HL-60 (cell line): Measurements from ENCODE around the gene RBP2.

Experiments used
- DNase-seq, 2 experiments: peaks; one replicate each; pipeline ENCODE4 v3.0.0-alpha.2; 2010 to 2020; ENCODE audit warnings: low read depth in 1 of 2, low spot score in 1 of 2
- H3K27ac ChIP-seq: fragments of 250-450 bp; sonication (Bioruptor Pico); replicated peaks from 2 replicates; pipeline ENCODE4 v1.5.1; 2020; ENCODE audit warnings: mild to moderate bottlenecking, moderate library complexity
- H3K27me3 ChIP-seq: fragments of 250-450 bp; sonication (Bioruptor Pico); 2 replicates; pipeline ENCODE4 v1.5.1; 2021; ENCODE audit warnings: mild to moderate bottlenecking, moderate library complexity; ENCODE audit not compliant: insufficient read depth, poor library complexity, severe bottlenecking
- H3K4me3 ChIP-seq: replicated peaks from 2 replicates; pipeline ENCODE4 v1.5.1; 2011; ENCODE audit warnings: mild to moderate bottlenecking, control low read depth, low read length; ENCODE audit not compliant: insufficient read depth
- CTCF ChIP-seq: IDR thresholded peaks from one replicate; pipeline ENCODE4 v1.5.1; 2011; ENCODE audit warnings: low read length, control low read depth, inconsistent platforms; ENCODE audit not compliant: insufficient read depth
- GABPA ChIP-seq: IDR thresholded peaks from 2 replicates; pipeline ENCODE4 v1.6.1; 2012; ENCODE audit warnings: low read depth
- POLR2AphosphoS5 ChIP-seq: IDR thresholded peaks from 2 replicates; pipeline ENCODE4 v1.6.1; 2012; ENCODE audit warnings: low read depth
- REST ChIP-seq: IDR thresholded peaks from 2 replicates; pipeline ENCODE4 v1.6.1; 2012; ENCODE audit warnings: low read depth; ENCODE audit not compliant: insufficient replicate concordance
- SPI1 ChIP-seq: IDR thresholded peaks from 2 replicates; pipeline ENCODE4 v1.6.1; 2012; ENCODE audit warnings: low read depth, mild to moderate bottlenecking, borderline replicate concordance

Gene RBP2

DNA sequence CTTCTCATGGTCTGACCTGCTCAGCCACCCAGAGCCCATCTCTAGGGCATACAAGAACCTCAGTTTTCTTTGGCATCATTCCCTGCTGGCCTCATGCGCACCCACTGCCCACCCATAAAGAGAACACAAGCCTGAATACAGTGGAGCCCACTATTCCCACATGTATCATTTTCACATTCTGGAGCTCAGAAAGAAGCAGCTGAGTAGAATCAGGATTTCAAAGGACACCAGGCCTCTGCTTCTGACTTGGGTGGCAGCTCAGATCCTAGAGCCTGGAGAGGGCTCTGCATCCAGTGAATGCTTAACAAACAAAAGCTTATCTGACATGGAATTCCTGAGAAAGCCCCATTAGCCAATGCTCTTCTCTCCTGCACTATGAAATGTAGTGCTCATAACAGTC, 34.7 kb downstream of the RBP2 start:
- TF ChIP-seq POLR2AphosphoS5 (no peak), SPI1 (no peak), CTCF (no peak), GABPA (no peak), REST (no peak)
- Histone ChIP-seq H3K27ac (no peak overlapping the region), H3K27me3 (no peaks in the 10 kb centered on the region), H3K4me3 (no peak overlapping the region)
- no peak for DNase-seq

DNA sequence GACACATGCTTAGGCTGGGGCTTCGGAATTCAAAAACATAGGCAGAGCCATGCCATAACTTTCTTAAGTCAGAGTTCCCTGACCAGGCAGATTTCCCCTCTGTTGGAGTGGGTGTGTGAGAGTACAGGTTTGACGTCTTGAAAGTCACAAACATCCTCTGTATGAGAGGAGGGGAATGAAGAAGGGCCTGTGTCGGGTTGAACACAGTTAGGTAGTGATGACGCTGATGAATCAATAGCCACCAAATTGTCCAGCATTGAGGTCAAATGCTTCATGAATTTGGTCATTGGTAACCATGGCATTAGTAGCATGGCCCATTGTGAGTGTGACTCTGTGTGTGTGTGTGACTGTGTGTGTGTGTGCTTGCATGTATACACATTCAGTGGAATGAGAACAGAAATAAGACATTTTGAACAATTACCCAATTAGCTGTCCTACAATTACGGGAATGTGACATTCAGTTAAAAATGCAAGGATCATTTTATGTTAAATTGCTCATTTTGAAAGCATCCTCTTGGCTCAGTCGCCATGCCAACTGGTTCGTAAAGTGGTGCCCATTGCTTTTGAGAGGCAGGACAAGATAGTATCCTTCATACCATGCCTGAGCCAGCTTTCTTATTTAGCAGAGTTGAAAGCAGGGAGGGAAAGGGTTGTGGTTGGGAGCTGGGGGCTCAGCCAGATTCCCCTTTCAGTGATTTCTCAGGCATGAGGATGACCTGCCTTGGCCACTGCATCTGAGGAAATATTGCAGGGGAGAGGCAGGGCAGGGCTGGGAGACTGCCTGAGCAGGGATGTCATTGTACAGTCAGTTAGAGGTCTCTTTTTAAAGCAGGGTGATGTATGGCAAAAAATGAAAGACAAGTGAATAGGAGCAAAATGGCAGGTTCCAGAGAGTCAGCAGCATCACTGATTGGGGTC, 35.4 kb downstream of the RBP2 start:
- TF ChIP-seq REST (no peak), CTCF (no peak), GABPA (no peak), SPI1 (no peak), POLR2AphosphoS5 (no peak)
- H3K4me3 ChIP-seq = no peak overlapping the region
- H3K27ac ChIP-seq = no peak overlapping the region
- no peaks in the 10 kb centered on the region for H3K27me3 ChIP-seq
- DNase-seq = no peak

GRCh38 chr3:139439278-139439677, 37.0 kb downstream of the RBP2 start:
- DNase-seq = no peak
- H3K27me3 ChIP-seq = no peaks in the 10 kb centered on the region
- H3K4me3 ChIP-seq = no peak overlapping the region
- H3K27ac ChIP-seq = no peak overlapping the region
- no peak for TF ChIP-seq POLR2AphosphoS5
- TF ChIP-seq CTCF = no peak
- no peak for TF ChIP-seq SPI1
- TF ChIP-seq REST = no peak
- TF ChIP-seq GABPA = no peak
